ENCODE measurements around the gene PSME2.

DNA sequence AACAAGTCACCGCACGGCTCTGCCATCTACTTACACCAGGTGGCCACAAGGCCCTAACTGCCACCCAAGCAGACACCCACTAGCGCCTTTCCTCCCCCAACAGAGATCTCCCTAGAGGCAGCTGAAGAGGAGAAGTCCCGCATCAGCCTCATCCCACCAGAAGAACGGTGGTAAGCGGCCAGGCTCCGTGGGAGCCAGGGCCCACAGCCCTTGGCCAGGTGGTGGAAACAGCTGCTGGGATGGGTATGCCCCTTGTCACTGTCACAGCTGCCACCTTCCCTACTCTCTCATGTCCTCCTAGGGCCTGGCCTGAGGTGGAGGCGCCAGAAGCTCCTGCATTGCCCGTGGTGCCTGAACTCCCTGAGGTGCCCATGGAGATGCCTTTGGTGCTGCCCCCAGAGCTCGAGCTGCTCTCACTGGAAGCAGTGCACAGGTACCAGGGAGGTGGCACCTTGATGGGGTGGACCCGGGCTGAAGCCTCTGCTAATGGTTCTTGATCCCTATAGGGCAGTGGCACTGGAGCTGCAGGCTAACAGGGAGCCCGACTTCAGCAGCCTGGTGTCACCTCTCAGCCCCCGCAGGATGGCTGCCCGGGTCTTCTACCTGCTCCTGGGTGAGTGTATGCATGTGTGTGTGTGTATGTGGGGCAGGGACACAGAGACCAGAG is 33.0 kb upstream of the PSME2 start:
- TF ChIP-seq, protein P1, sequence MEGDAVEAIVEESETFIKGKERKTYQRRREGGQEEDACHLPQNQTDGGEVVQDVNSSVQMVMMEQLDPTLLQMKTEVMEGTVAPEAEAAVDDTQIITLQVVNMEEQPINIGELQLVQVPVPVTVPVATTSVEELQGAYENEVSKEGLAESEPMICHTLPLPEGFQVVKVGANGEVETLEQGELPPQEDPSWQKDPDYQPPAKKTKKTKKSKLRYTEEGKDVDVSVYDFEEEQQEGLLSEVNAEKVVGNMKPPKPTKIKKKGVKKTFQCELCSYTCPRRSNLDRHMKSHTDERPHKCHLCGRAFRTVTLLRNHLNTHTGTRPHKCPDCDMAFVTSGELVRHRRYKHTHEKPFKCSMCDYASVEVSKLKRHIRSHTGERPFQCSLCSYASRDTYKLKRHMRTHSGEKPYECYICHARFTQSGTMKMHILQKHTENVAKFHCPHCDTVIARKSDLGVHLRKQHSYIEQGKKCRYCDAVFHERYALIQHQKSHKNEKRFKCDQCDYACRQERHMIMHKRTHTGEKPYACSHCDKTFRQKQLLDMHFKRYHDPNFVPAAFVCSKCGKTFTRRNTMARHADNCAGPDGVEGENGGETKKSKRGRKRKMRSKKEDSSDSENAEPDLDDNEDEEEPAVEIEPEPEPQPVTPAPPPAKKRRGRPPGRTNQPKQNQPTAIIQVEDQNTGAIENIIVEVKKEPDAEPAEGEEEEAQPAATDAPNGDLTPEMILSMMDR (IDR thresholded peaks at IDR 0.05): no peak
- no peak for TF ChIP-seq POLR2A (IDR thresholded peaks at IDR 0.05)
